Measurements from ENCODE around the gene RNF181. TPM values are rescaled to one million over a fixed set of nuclear protein-coding genes. Genes with fewer than 3 reads are reported as not detected.
A peak's percentile ranks its signal among the peaks of the same experiment; 100 is the strongest.

Gene RNF181
- total and polyA plus RNA-seq, 5 experiments from 2014 or later, result 66.0 to 206 (median 165) TPM

- H3K4me3 Mint-ChIP-seq, result peak overlapping the region; percentile 88 to 98 (median 94)
- H3K27me3 Mint-ChIP-seq, result no peaks in the 10 kb centered on the region
- peaks cover 25 to 50% (median 48%) of the 10 kb centered on the region in 4 donors for H3K4me1 Mint-ChIP-seq
- DNase-seq (peak in 1 of 10 donors; percentile 25), ATAC-seq (peak; percentile 54 to 58)
- peaks cover 0 to 25% (median 7%) of the 10 kb centered on the region in 3 donors for H3K36me3 Mint-ChIP-seq
- H3K9me3 Mint-ChIP-seq, result no peaks in the 10 kb centered on the region
- peak overlapping the region; percentile 88 to 98 (median 93) for H3K27ac Mint-ChIP-seq
- POLR2A ChIA-PET, result interaction anchor here (0.6 to 3.2 kb wide), 12 partner anchors 9 to 40 kb away, joined by 3 to 29 read pairs (median 6); partner anchors contain the start of genes C2orf68 and RNF181
Observed at GRCh38 chr2:85578243-85579180, 17.0 kb upstream of the RNF181 start.

- H3K27ac Mint-ChIP-seq, result peak overlapping the region; percentile 74 to 98 (median 93)
- ATAC-seq (no peak), DNase-seq (no peak)
- no peaks in the 10 kb centered on the region for H3K27me3 Mint-ChIP-seq
- peaks cover 27 to 55% (median 53%) of the 10 kb centered on the region in 4 donors for H3K4me1 Mint-ChIP-seq
- H3K4me3 Mint-ChIP-seq, result peak overlapping the region; percentile 88 to 98 (median 94)
- H3K9me3 Mint-ChIP-seq, result no peaks in the 10 kb centered on the region
- H3K36me3 Mint-ChIP-seq, result peaks cover 0 to 25% (median 7%) of the 10 kb centered on the region in 3 donors
- POLR2A ChIA-PET, result interaction anchor here (0.6 to 3.2 kb wide), 9 partner anchors 8 to 41 kb away, joined by 3 to 29 read pairs (median 5); partner anchors contain the start of genes C2orf68, GGCX and RNF181
Observed at GRCh38 chr2:85579266-85579935, 16.1 kb upstream of the RNF181 start.

GRCh38 chr2:85580206-85580605, 15.3 kb upstream of the RNF181 start:
- no peaks in the 10 kb centered on the region for H3K9me3 Mint-ChIP-seq
- ATAC-seq (no peak), DNase-seq (no peak)
- H3K27ac Mint-ChIP-seq, result peak overlapping the region in 9 of 10 donors; percentile 24 to 98 (median 68)
- H3K4me1 Mint-ChIP-seq, result peaks cover 31 to 62% (median 60%) of the 10 kb centered on the region in 4 donors
- peaks cover 0 to 25% (median 7%) of the 10 kb centered on the region in 3 donors for H3K36me3 Mint-ChIP-seq
- H3K27me3 Mint-ChIP-seq, result no peaks in the 10 kb centered on the region
- POLR2A ChIA-PET, result interaction anchor here (0.6 to 2.1 kb wide), 3 partner anchors 9 to 32 kb away, joined by 3 to 8 read pairs (median 5); partner anchors contain the start of gene C2orf68
- peak overlapping the region in 8 of 10 donors; percentile 17 to 97 (median 59) for H3K4me3 Mint-ChIP-seq

- H3K27me3 Mint-ChIP-seq, result no peaks in the 10 kb centered on the region
- no peaks in the 10 kb centered on the region for H3K9me3 Mint-ChIP-seq
- peak overlapping the region in 6 of 10 donors; percentile 27 to 96 (median 66) for H3K27ac Mint-ChIP-seq
- H3K4me1 Mint-ChIP-seq, result peaks cover 40 to 76% (median 70%) of the 10 kb centered on the region in 4 donors
- ATAC-seq (no peak), DNase-seq (no peak)
- POLR2A ChIA-PET, result interaction anchor here (1.4 to 7.4 kb wide), 5 partner anchors 13 to 228 kb away, joined by 3 to 88 read pairs (median 10); partner anchors contain the start of genes ELMOD3, RETSAT, RNF181 and TMEM150A
- H3K4me3 Mint-ChIP-seq, result peak overlapping the region in 6 of 10 donors; percentile 11 to 71 (median 55)
- H3K36me3 Mint-ChIP-seq, result peaks cover 0 to 25% (median 7%) of the 10 kb centered on the region in 3 donors
Observed at GRCh38 chr2:85582492-85582891, 13.1 kb upstream of the RNF181 start.

- no peaks in the 10 kb centered on the region for H3K9me3 Mint-ChIP-seq
Observed at GRCh38 chr2:85583667-85584353, 11.7 kb upstream of the RNF181 start.

GRCh38 chr2:85584354-85584856, 11.1 kb upstream of the RNF181 start, which contains the start of gene VAMP5:
TSS of gene VAMP5 (plus strand) at chr2:85584431. CDS start at chr2:85584491, 60 bp downstream.
- POLR2A ChIA-PET, result interaction anchor here (0.6 to 7.4 kb wide), 8 partner anchors 11 to 436 kb away, joined by 3 to 88 read pairs (median 6); partner anchors contain the start of genes C2orf68, GGCX, RNF181 and TGOLN2
- H3K4me1 Mint-ChIP-seq, result peaks cover 37 to 78% (median 67%) of the 10 kb centered on the region in 4 donors
- peak within 1 kb of the TSS; percentile 86 to 98 (median 96) for H3K27ac Mint-ChIP-seq
- ATAC-seq (peak; percentile 44 to 69), DNase-seq (peak in 6 of 10 donors; percentile 35 to 67 (median 47))
- H3K27me3 Mint-ChIP-seq, result no peaks in the 10 kb centered on the region
- H3K4me3 Mint-ChIP-seq, result peak within 1 kb of the TSS; percentile 80 to 94 (median 90)
- H3K36me3 Mint-ChIP-seq, result peaks cover 0 to 21% (median 7%) of the 10 kb centered on the region in 3 donors
- H3K9me3 Mint-ChIP-seq, result no peaks in the 10 kb centered on the region

More at GRCh38 chr2:85583667-85584353, 11.7 kb upstream of the RNF181 start:
- ATAC-seq (peak; percentile 59 to 82), DNase-seq (peak in 6 of 10 donors; percentile 32 to 68 (median 50))
- peaks cover 0 to 24% (median 7%) of the 10 kb centered on the region in 3 donors for H3K36me3 Mint-ChIP-seq
- POLR2A ChIA-PET, result interaction anchor here (0.6 to 7.4 kb wide), 12 partner anchors 9 to 436 kb away, joined by 3 to 88 read pairs (median 5); partner anchors contain the start of genes C2orf68, ELMOD3, GGCX and RETSAT
- H3K4me1 Mint-ChIP-seq, result peaks cover 40 to 79% (median 69%) of the 10 kb centered on the region in 4 donors
- H3K27ac Mint-ChIP-seq, result peak overlapping the region; percentile 75 to 98 (median 96)
- peak overlapping the region; percentile 78 to 94 (median 89) for H3K4me3 Mint-ChIP-seq
- H3K27me3 Mint-ChIP-seq, result no peaks in the 10 kb centered on the region

- H3K9me3 Mint-ChIP-seq, result no peaks in the 10 kb centered on the region
- no peaks in the 10 kb centered on the region for H3K27me3 Mint-ChIP-seq
- POLR2A ChIA-PET, result interaction anchor here (0.5 to 7.4 kb wide), 9 partner anchors 10 to 257 kb away, joined by 3 to 88 read pairs (median 6); partner anchors contain the start of genes C2orf68, GGCX, MAT2A and RNF181
- peak overlapping the region; percentile 80 to 93 (median 89) for H3K4me3 Mint-ChIP-seq
- DNase-seq (peak in 3 of 10 donors; percentile 20 to 42 (median 40)), ATAC-seq (peak; percentile 55 to 59)
- peaks cover 0 to 21% (median 7%) of the 10 kb centered on the region in 3 donors for H3K36me3 Mint-ChIP-seq
- H3K4me1 Mint-ChIP-seq, result peaks cover 34 to 76% (median 65%) of the 10 kb centered on the region in 4 donors
- peak overlapping the region; percentile 86 to 97 (median 93) for H3K27ac Mint-ChIP-seq
Observed at GRCh38 chr2:85584857-85585780, 10.4 kb upstream of the RNF181 start.

- peaks cover 33 to 78% (median 64%) of the 10 kb centered on the region in 4 donors for H3K4me1 Mint-ChIP-seq
- ATAC-seq, result no peak
Observed at GRCh38 chr2:85585781-85586105, 9.8 kb upstream of the RNF181 start.

GRCh38 chr2:85588236-85588635, 7.3 kb upstream of the RNF181 start:
- DNase-seq (no peak), ATAC-seq (no peak)
- H3K36me3 Mint-ChIP-seq, result no peaks in the 10 kb centered on the region
- peaks cover 27 to 63% (median 54%) of the 10 kb centered on the region in 4 donors for H3K4me1 Mint-ChIP-seq
- peak overlapping the region in 9 of 10 donors; percentile 25 to 87 (median 60) for H3K27ac Mint-ChIP-seq
- no peaks in the 10 kb centered on the region for H3K9me3 Mint-ChIP-seq
- H3K4me3 Mint-ChIP-seq, result peak overlapping the region in 2 of 10 donors; percentile 1 to 55
- POLR2A ChIA-PET, result interaction anchor here (0.5 to 7.4 kb wide), 5 partner anchors 7 to 29 kb away, joined by 4 to 88 read pairs (median 14); partner anchors contain the start of genes C2orf68, RNF181, TMEM150A and VAMP8
- no peaks in the 10 kb centered on the region for H3K27me3 Mint-ChIP-seq

More at GRCh38 chr2:85585781-85586105, 9.8 kb upstream of the RNF181 start:
- H3K9me3 Mint-ChIP-seq, result no peaks in the 10 kb centered on the region
- POLR2A ChIA-PET, result interaction anchor here (0.8 to 7.4 kb wide), 6 partner anchors 10 to 258 kb away, joined by 3 to 88 read pairs (median 7); partner anchors contain the start of genes GGCX, MAT2A, RNF181 and TGOLN2
- peaks cover 0 to 18% (median 7%) of the 10 kb centered on the region in 3 donors for H3K36me3 Mint-ChIP-seq
- no peak for DNase-seq
- H3K27ac Mint-ChIP-seq, result peak overlapping the region; percentile 74 to 97 (median 92)
- no peaks in the 10 kb centered on the region for H3K27me3 Mint-ChIP-seq
- H3K4me3 Mint-ChIP-seq, result peak overlapping the region; percentile 65 to 93 (median 88)

- H3K4me1 Mint-ChIP-seq, result peaks cover 24 to 61% (median 51%) of the 10 kb centered on the region in 4 donors
- no peaks in the 10 kb centered on the region for H3K36me3 Mint-ChIP-seq
- H3K4me3 Mint-ChIP-seq, result peak overlapping the region in 3 of 10 donors; percentile 1 to 55 (median 53)
- H3K27me3 Mint-ChIP-seq, result no peaks in the 10 kb centered on the region
- H3K27ac Mint-ChIP-seq, result peak overlapping the region in 9 of 10 donors; percentile 20 to 87 (median 60)
- POLR2A ChIA-PET, result interaction anchor here (0.5 to 7.4 kb wide), 4 partner anchors 9 to 28 kb away, joined by 4 to 67 read pairs (median 8); partner anchors contain the start of genes C2orf68 and TMEM150A
- ATAC-seq (no peak), DNase-seq (no peak)
- no peaks in the 10 kb centered on the region for H3K9me3 Mint-ChIP-seq
Observed at GRCh38 chr2:85588645-85589044, 6.9 kb upstream of the RNF181 start.
